H1 (cell line): ENCODE data around the gene POLDIP2. TPM values are rescaled to one million over a fixed set of nuclear protein-coding genes. Genes with fewer than 3 reads are reported as not detected.

ENCODE experiments used
- CTCF ChIA-PET: fragments of 300-600 bp; sonication (Branson Sonifier 250); formaldehyde crosslinking; loops from one replicate; lab custom pipeline; 2021; ENCODE audit not compliant: partially characterized antibody; lab: Charles Lee
- POLR2A ChIA-PET: fragments of 300-600 bp; sonication (Branson Sonifier 250); formaldehyde crosslinking; loops from one replicate; lab custom pipeline; 2021; ENCODE audit warnings: inconsistent platforms; ENCODE audit not compliant: partially characterized antibody; lab: Charles Lee
- DNase-seq, 2 experiments: peaks; one replicate each; pipeline versions ENCODE4 v3.0.0 to v3.0.0-alpha.2; 2010 to 2022; ENCODE audit warnings: low spot score in 2 of 2, low read depth in 1 of 2, mixed read lengths in 1 of 2
- FAIRE-seq: peaks from 2 replicates; lab custom pipeline; 2011; peaks lifted over from hg19 to GRCh38; lab: Jason Lieb, UNC
- H2AFZ ChIP-seq: 2 replicates; pipeline ENCODE4 v1.8.1; 2012; ENCODE audit warnings: low read length, inconsistent platforms
- H2AK5ac ChIP-seq: 2 replicates; pipeline ENCODE4 v1.6.1; 2013; ENCODE audit warnings: low read depth, low read length
- H2BK120ac ChIP-seq: replicated peaks from 2 replicates; pipeline ENCODE3; 2013; ENCODE audit warnings: low read depth, low read length, inconsistent platforms
- H2BK12ac ChIP-seq: 2 replicates; pipeline ENCODE4 v1.6.1; 2013; ENCODE audit warnings: low read depth, low read length
- H2BK15ac ChIP-seq: 2 replicates; pipeline ENCODE4 v1.6.1; 2013; ENCODE audit warnings: low read length
- H2BK20ac ChIP-seq: 2 replicates; pipeline ENCODE4 v1.6.1; 2013; ENCODE audit warnings: low read length
- H2BK5ac ChIP-seq: 2 replicates; pipeline ENCODE4 v1.6.1; 2013; ENCODE audit warnings: low read depth, low read length
- H3K14ac ChIP-seq: 2 replicates; pipeline ENCODE4 v1.6.1; 2013; ENCODE audit warnings: inconsistent platforms; ENCODE audit not compliant: insufficient read length
- H3K18ac ChIP-seq: 2 replicates; pipeline ENCODE4 v1.6.1; 2013; ENCODE audit warnings: low read length; ENCODE audit errors: extremely low read depth
- H3K23ac ChIP-seq: 2 replicates; pipeline ENCODE4 v1.6.1; 2013; ENCODE audit warnings: inconsistent platforms; ENCODE audit not compliant: insufficient read length
- H3K23me2 ChIP-seq: 2 replicates; pipeline ENCODE4 v1.6.1; 2013; ENCODE audit warnings: low read depth, low read length
- H3K27ac ChIP-seq: 2 replicates; pipeline ENCODE4 v1.6.1; 2011; ENCODE audit warnings: low read depth, low read length, inconsistent platforms
- H3K27me3 ChIP-seq, 4 experiments: replicated peaks in 1 of 4; 1 replicate in 1 of 4; 2 replicates in 3 of 4; pipeline versions ENCODE4 v1.6.1 to v1.8.1; 2011 to 2013; ENCODE audit warnings: low read length in 3 of 4, mild to moderate bottlenecking in 3 of 4, inconsistent platforms in 2 of 4, mixed read lengths in 2 of 4, moderate library complexity in 1 of 4; ENCODE audit not compliant: control insufficient read depth in 3 of 4, insufficient read depth in 3 of 4; ENCODE audit errors: extremely low read depth in 1 of 4
- H3K36me3 ChIP-seq, 4 experiments: 2 replicates each; pipeline versions ENCODE4 v1.6.1 to v1.8.1; 2011 to 2013; ENCODE audit warnings: mild to moderate bottlenecking in 4 of 4, low read length in 3 of 4, moderate library complexity in 2 of 4, control low read depth in 1 of 4, inconsistent platforms in 1 of 4; ENCODE audit not compliant: insufficient read depth in 4 of 4, control insufficient read depth in 2 of 4
- H3K4ac ChIP-seq: replicated peaks from 2 replicates; pipeline ENCODE3; 2013; ENCODE audit warnings: low read length, low read depth, mixed read lengths, inconsistent platforms; ENCODE audit not compliant: insufficient read length
- H3K4me1 ChIP-seq, 4 experiments: replicated peaks in 1 of 4; 1 replicate in 1 of 4; 2 replicates in 3 of 4; pipeline versions ENCODE4 v1.6.1 to v1.8.1; 2011 to 2013; ENCODE audit warnings: low read length in 3 of 4, inconsistent platforms in 2 of 4, mixed read lengths in 1 of 4; ENCODE audit not compliant: insufficient read depth in 4 of 4, control insufficient read depth in 3 of 4
- H3K4me2 ChIP-seq, 2 experiments: 2 replicates each; pipeline versions ENCODE4 v1.6.1 to v1.8.1; 2011 to 2013; ENCODE audit warnings: low read depth in 2 of 2, low read length in 2 of 2, control low read depth in 1 of 2, inconsistent platforms in 1 of 2, mild to moderate bottlenecking in 1 of 2; ENCODE audit not compliant: insufficient read depth in 1 of 2
- H3K4me3 ChIP-seq, 4 experiments: fragments of 200-600, 300-600 bp in 1 of 4; sonication (generic), shearing (Covaris generic), sonication (Bioruptor Twin) in 1 of 4; 2 replicates each; pipeline versions ENCODE4 v1.5.1 to v1.8.1; 2011 to 2016; ENCODE audit warnings: low read length in 4 of 4, low read depth in 3 of 4, control low read depth in 2 of 4, inconsistent platforms in 2 of 4, mild to moderate bottlenecking in 2 of 4, mixed read lengths in 1 of 4, moderate library complexity in 1 of 4; ENCODE audit not compliant: insufficient read depth in 2 of 4; ENCODE audit errors: extremely low read depth in 1 of 4
- H3K56ac ChIP-seq: replicated peaks from 2 replicates; pipeline ENCODE3; 2013; ENCODE audit warnings: low read depth, mild to moderate bottlenecking, mixed read lengths, low read length, inconsistent platforms; ENCODE audit not compliant: insufficient read length
- H3K79me1 ChIP-seq: 2 replicates; pipeline ENCODE4 v1.6.1; 2013; ENCODE audit warnings: low read depth, low read length, control low read depth
- H3K79me2 ChIP-seq, 2 experiments: 2 replicates each; pipeline versions ENCODE4 v1.6.1 to v1.8.1; 2012 to 2013; ENCODE audit warnings: low read length in 2 of 2, mild to moderate bottlenecking in 2 of 2, inconsistent platforms in 1 of 2; ENCODE audit not compliant: insufficient read depth in 2 of 2, control insufficient read depth in 1 of 2
- H3K9ac ChIP-seq, 4 experiments: replicated peaks in 1 of 4; 1 replicate in 1 of 4; 2 replicates in 3 of 4; pipeline versions ENCODE4 v1.6.1 to v1.8.1; 2011 to 2013; ENCODE audit warnings: low read depth in 3 of 4, low read length in 3 of 4, control low read depth in 2 of 4, mild to moderate bottlenecking in 2 of 4, moderate library complexity in 2 of 4, inconsistent platforms in 1 of 4; ENCODE audit errors: extremely low read depth in 1 of 4
- H3K9me3 ChIP-seq, 2 experiments: 2 replicates each; pipeline versions ENCODE4 v1.6.1 to v1.8.1; 2012 to 2013; ENCODE audit warnings: mild to moderate bottlenecking in 2 of 2, moderate library complexity in 2 of 2, control low read depth in 1 of 2, inconsistent platforms in 1 of 2, low read depth in 1 of 2, low read length in 1 of 2, mixed read lengths in 1 of 2; ENCODE audit not compliant: insufficient read depth in 2 of 2
- H4K20me1 ChIP-seq, 2 experiments: replicated peaks in 1 of 2; 2 replicates each; pipeline versions ENCODE3 to v1.8.1; 2011 to 2013; ENCODE audit warnings: inconsistent platforms in 2 of 2, low read length in 2 of 2, mild to moderate bottlenecking in 1 of 2; ENCODE audit not compliant: insufficient read depth in 2 of 2, control insufficient read depth in 1 of 2
- H4K5ac ChIP-seq: 2 replicates; pipeline ENCODE4 v1.6.1; 2013; ENCODE audit warnings: low read length, low read depth, mixed read lengths, inconsistent platforms; ENCODE audit not compliant: insufficient read length
- H4K8ac ChIP-seq: 2 replicates; pipeline ENCODE4 v1.8.0; 2013; ENCODE audit warnings: mild to moderate bottlenecking, moderate library complexity, low read length, inconsistent platforms; ENCODE audit not compliant: insufficient read depth; ENCODE audit errors: extremely low read depth
- H4K91ac ChIP-seq: replicated peaks from 2 replicates; pipeline ENCODE3; 2013; ENCODE audit warnings: low read length, mixed read lengths, inconsistent platforms; ENCODE audit not compliant: insufficient read length
- BACH1 ChIP-seq: IDR thresholded peaks from 2 replicates; pipeline ENCODE4 v1.6.1; 2012; ENCODE audit warnings: low read length, improper control_type of control experiment
- CBX8 ChIP-seq: fragments of 300-800, 300-1000 bp; sonication (generic); IDR thresholded peaks from 2 replicates; pipeline ENCODE4 v1.7.1; 2016; ENCODE audit warnings: low read depth, low read length, borderline replicate concordance
- CTBP2 ChIP-seq: IDR thresholded peaks from 2 replicates; pipeline ENCODE4 v1.7.0; 2011; ENCODE audit warnings: borderline replicate concordance, mild to moderate bottlenecking, moderate library complexity, mixed read lengths, low read length; ENCODE audit not compliant: insufficient read depth, insufficient read length
- GABPA ChIP-seq: IDR thresholded peaks from 2 replicates; pipeline ENCODE4 v1.6.1; 2011; ENCODE audit warnings: mild to moderate bottlenecking, low read length, moderate library complexity, borderline replicate concordance; ENCODE audit not compliant: insufficient read depth
- HDAC2 ChIP-seq, 2 experiments: fragments of 300-600 bp in 1 of 2; sonication (generic) in 1 of 2; IDR thresholded peaks; 2 replicates each; pipeline ENCODE4 v1.6.1; 2011 to 2012; ENCODE audit warnings: low read depth in 2 of 2, low read length in 2 of 2, mild to moderate bottlenecking in 2 of 2, moderate library complexity in 2 of 2, borderline replicate concordance in 1 of 2, inconsistent platforms in 1 of 2
- JUN ChIP-seq: IDR thresholded peaks from 2 replicates; pipeline ENCODE4 v1.6.1; 2011; ENCODE audit warnings: low read depth, mild to moderate bottlenecking, improper control_type of control experiment, low read length
- MAX ChIP-seq: IDR thresholded peaks from 2 replicates; pipeline ENCODE4 v1.6.1; 2012; ENCODE audit warnings: inconsistent platforms
- SIRT6 ChIP-seq: IDR thresholded peaks from one replicate; pipeline ENCODE4 v1.7.1; 2012; ENCODE audit warnings: low read length, inconsistent platforms
- SUZ12 ChIP-seq: fragments of 200-600 bp; sonication (generic); IDR thresholded peaks from 2 replicates; pipeline ENCODE4 v1.6.1; 2012; ENCODE audit warnings: mild to moderate bottlenecking, inconsistent platforms, low read length, moderate library complexity, mixed read lengths
- TAF7 ChIP-seq: optimal IDR thresholded peaks from 2 replicates; pipeline ENCODE3; 2011; ENCODE audit warnings: low read depth, mild to moderate bottlenecking, inconsistent platforms, low read length, moderate library complexity, borderline replicate concordance
- TBP ChIP-seq: IDR thresholded peaks from 2 replicates; pipeline ENCODE4 v1.6.1; 2011; ENCODE audit warnings: low read depth, low read length, improper control_type of control experiment
- WGBS, 2 experiments: shearing (Covaris generic) in 1 of 2; methylation state at CpG; one replicate each; pipeline versions ENCODE4 v1.1.6 to v1.1.7; 2013 to 2015; ENCODE audit warnings: low lambda C conversion rate in 2 of 2, mixed read lengths in 2 of 2, inconsistent platforms in 1 of 2, low coverage in 1 of 2, missing lambda C conversion rate in 1 of 2; ENCODE audit not compliant: insufficient replicate concordance in 2 of 2, insufficient coverage in 1 of 2, insufficient read length in 1 of 2; ENCODE audit errors: extremely low coverage in 1 of 2, missing lambda C conversion rate in 1 of 2; 5-methylcytosine and 5-hydroxymethylcytosine counted together
- polyA plus RNA-seq, 7 experiments: library from polyadenylated mRNA; depleted of rRNA in 3 of 7; stranded (reverse) in 5 of 7; unstranded in 2 of 7; fragments of >200 nt in 5 of 7; fragments of 200-250 nt in 2 of 7; gene quantifications; 1 replicate in 5 of 7; 2 replicates in 1 of 7; 4 replicates in 1 of 7; pipeline versions ENCODE4 v1.2.1 to v1.2.3, GENCODE V29; 2011 to 2013; ENCODE audit warnings: missing spikeins in 2 of 7, mixed read lengths in 2 of 7
- total RNA-seq: library from RNA; stranded (reverse); fragmentation: NEBNext Ultra II Directional; extraction: Animal tissue kit (Norgen Biotek cat#: 25700); gene quantifications from 2 replicates; pipeline ENCODE4 v1.2.1, GENCODE V29; 2021

Gene POLDIP2
- total and polyA plus RNA-seq, 2 of the 8 experiments (the other 6 are each of a cell fraction or from before 2014, with no cell fraction given): 74.0 to 76.1 TPM

GRCh38 chr17:28404461-28404811 lies 47.1 kb upstream of the POLDIP2 start:
- POLR2A ChIA-PET: interaction anchor here (0.9 to 12.8 kb wide), 6 partner anchors 9 to 76 kb away, joined by 3 to 135 read pairs (median 3); partner anchors contain the start of gene POLDIP2
- no peak overlapping the region for H3K4me3 ChIP-seq
- TF ChIP-seq JUN (no peak), BACH1 (no peak), SIRT6 (no peak), TAF7 (no peak), MAX (no peak), GABPA (no peak), TBP (no peak), CBX8 (no peak), SUZ12 (no peak), CTBP2 (no peak), HDAC2 (IDR thresholded peaks at IDR 0.05; ENCODE audit: borderline replicate concordance in 1 of 2, low read depth in 2 of 2, low read length in 2 of 2) (no peak)

More at GRCh38 chr17:28404461-28404811, 47.1 kb upstream of the POLDIP2 start:
- H2AK5ac ChIP-seq: peak overlapping the region; percentile 10; the same call in 1 of the 2 replicates
- H4K20me1 ChIP-seq: no peaks in the 10 kb centered on the region
- peak overlapping the region; percentile 78 to 90; a peak in 1 of 4 replicates for H3K4me2 ChIP-seq
- 97% methylated on average over 5 of the region's 5 CpGs; no CpG with 5 or more reads in 1 of the 2 experiments for WGBS, 2 experiments
- CTCF ChIA-PET: interaction anchor here (0.6 to 5.8 kb wide), 12 partner anchors 8 to 149 kb away, joined by 3 to 52 read pairs (median 5); no protein-coding TSS in a partner anchor
- H3K79me1 ChIP-seq: no peaks in the 10 kb centered on the region; the same call in 1 of the 2 replicates
- H3K4me1 ChIP-seq: peaks cover 32 to 64% (median 40%) of the 10 kb centered on the region in 4 experiments
- no peak overlapping the region for H3K27ac ChIP-seq
- H2BK15ac ChIP-seq: peak overlapping the region; percentile 90
- DNase-seq: no peak
- H3K79me2 ChIP-seq: no peaks in the 10 kb centered on the region; a peak in 1 of 4 replicates
- H4K5ac ChIP-seq: no peak overlapping the region
- no peaks in the 10 kb centered on the region for H3K36me3 ChIP-seq
- peak overlapping the region; percentile 94; the same call in 1 of the 2 replicates for H2BK12ac ChIP-seq
- peak overlapping the region; percentile 50; the same call in 1 of the 2 replicates for H2BK20ac ChIP-seq
- H2BK5ac ChIP-seq: peak overlapping the region; percentile 22; the same call in 1 of the 2 replicates
- H3K56ac ChIP-seq: no peak overlapping the region
- no peak overlapping the region for H2AFZ ChIP-seq
- no peak overlapping the region for H3K18ac ChIP-seq
- no peaks in the 10 kb centered on the region for H3K9me3 ChIP-seq
- no peak overlapping the region for H3K9ac ChIP-seq
- H4K8ac ChIP-seq: no peak overlapping the region
- no peak overlapping the region for H3K4ac ChIP-seq
- FAIRE-seq: no peak
- H4K91ac ChIP-seq: no peak overlapping the region
- H3K27me3 ChIP-seq: peaks cover 0 to 39% (median 15%) of the 10 kb centered on the region in 4 experiments; a peak in 5 of 7 replicates
- no peak overlapping the region for H3K23ac ChIP-seq
- peaks cover 12% of the 10 kb centered on the region; the same call in 1 of the 2 replicates for H3K23me2 ChIP-seq
- H3K14ac ChIP-seq: no peak overlapping the region
- no peak overlapping the region for H2BK120ac ChIP-seq
